ENCODE measurements around the gene OSBPL2.

- no peak for TF ChIP-seq CTCF (conservative IDR thresholded peaks at IDR 0.05; ENCODE audit: low read depth, low read length)
- TF ChIP-seq EZH2 (IDR thresholded peaks at IDR 0.05; ENCODE audit: borderline replicate concordance, low read depth, low read length, poor library complexity, severe bottlenecking) = no peak
Observed at GRCh38 chr20:62229667-62230066, 8.7 kb upstream of the OSBPL2 start.
